ENCODE measurements around the gene IDUA. TPM values are rescaled to one million over a fixed set of nuclear protein-coding genes. Genes with fewer than 3 reads are reported as not detected.

IDUA gene
- total and polyA plus RNA-seq, 2 of the 4 experiments (the other 2 are of a cell fraction), result 0.72 to 12.5 TPM

DNA sequence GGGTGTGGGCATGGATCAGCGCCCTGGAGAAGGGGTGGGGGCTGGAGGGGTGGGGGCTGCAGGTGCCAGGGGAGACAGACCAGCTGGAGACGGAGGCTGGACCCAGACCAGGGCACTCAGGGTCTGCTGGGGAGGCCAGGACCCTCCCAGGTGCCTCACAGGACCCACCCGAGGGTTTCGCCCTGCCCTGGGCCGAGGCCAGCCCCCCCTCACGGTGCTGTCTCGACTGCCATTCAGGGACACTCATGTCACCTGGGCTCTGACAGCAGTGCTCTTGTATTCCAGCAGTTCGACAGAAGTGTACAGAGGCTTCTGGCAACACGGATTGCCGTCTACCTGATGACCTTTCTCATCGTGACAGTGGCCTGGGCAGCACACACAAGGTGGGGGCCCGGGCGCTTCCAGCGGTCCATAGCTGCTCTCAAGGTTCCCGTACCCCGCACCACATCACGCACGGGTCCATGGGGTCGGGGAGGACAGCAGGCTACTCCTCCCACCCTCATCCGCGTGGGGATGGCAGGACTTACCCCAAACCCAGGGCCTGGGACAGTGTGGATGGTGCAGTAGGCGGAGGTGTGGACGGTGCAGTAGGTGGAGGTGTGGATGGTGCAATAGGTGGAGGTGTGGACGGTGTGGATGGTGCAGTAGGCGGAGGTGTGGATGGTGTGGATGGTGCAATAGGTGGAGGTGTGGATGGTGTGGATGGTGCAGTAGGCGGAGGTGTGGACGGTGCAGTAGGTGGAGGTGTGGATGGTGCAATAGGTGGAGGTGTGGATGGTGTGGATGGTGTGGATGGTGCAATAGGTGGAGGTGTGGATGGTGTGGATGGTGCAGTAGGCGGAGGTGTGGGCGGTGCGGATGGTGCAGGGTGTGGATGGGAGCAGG is 36.5 kb upstream of the IDUA start:
- ChIA-PET CTCF (no interaction called here), POLR2A (ENCODE audit: unreplicated experiment) (no interaction called here)
- in situ Hi-C loops (cut with MboI; ENCODE audit: low sequenced_read_pairs), result no loop called here
- 0 out of 4 replicates have a peak, but pooled peaks cover 0 to 7% of the 10 kb centered on the region in 2 experiments for H3K79me1 ChIP-seq (ENCODE audit: low read depth in 1 of 2, low read length in 2 of 2)
- 0 out of 2 replicates have a peak, but pooled peaks cover 5% of the 10 kb centered on the region for H3K9me1 ChIP-seq (ENCODE audit: insufficient read depth, low read length)
- dilution Hi-C loops (cut with HindIII; ENCODE audit: low sequenced_read_pairs, unreplicated experiment), result no loop called here
- H4K20me1 ChIP-seq (ENCODE audit: insufficient read depth, low read length), result peaks cover 19% of the 10 kb centered on the region
- peaks cover 2% of the 10 kb centered on the region; the same call in 1 of the 2 replicates for H3K4me1 ChIP-seq (ENCODE audit: control insufficient read depth, insufficient read depth, low read length)
- BruUV-seq (replicated peaks), result no TSS peak
- H2BK15ac ChIP-seq (ENCODE audit: low read depth, low read length), result no peak overlapping the region
- H2BK120ac ChIP-seq (ENCODE audit: low read depth, low read length), result no peak overlapping the region
- H3K14ac ChIP-seq (replicated peaks; ENCODE audit: low read depth, low read length), result no peak overlapping the region
- intact Hi-C loops (cut with micrococcal nuclease), result no loop called here
- no peak overlapping the region for H4K5ac ChIP-seq (ENCODE audit: low read depth, low read length)
- H3K27ac ChIP-seq (ENCODE audit: insufficient read depth, low read length), result no peak overlapping the region
- no peak overlapping the region for H3K4ac ChIP-seq (ENCODE audit: low read depth, low read length)
- H3K27me3 ChIP-seq (ENCODE audit: control insufficient read depth, insufficient read depth, low read length), result no peaks in the 10 kb centered on the region
- H2BK20ac ChIP-seq (ENCODE audit: low read depth, low read length), result no peak overlapping the region
- H3K4me3 ChIP-seq (ENCODE audit: insufficient read depth, low read depth, low read length), result no peak overlapping the region
- TF ChIP-seq MXI1 (IDR thresholded peaks at IDR 0.05; ENCODE audit: borderline replicate concordance, low read depth, low read length) (no peak), NFE2L2 (IDR thresholded peaks at IDR 0.05; ENCODE audit: low read depth, low read length) (no peak), CHD1 (IDR thresholded peaks at IDR 0.05; ENCODE audit: low read depth, low read length) (no peak), POLR2A (IDR thresholded peaks at IDR 0.05; ENCODE audit: low read depth, low read length) (no peak), SMC3 (IDR thresholded peaks at IDR 0.05; ENCODE audit: low read depth, low read length) (no peak), BHLHE40 (IDR thresholded peaks at IDR 0.05; ENCODE audit: low read depth, low read length) (no peak), FOS (IDR thresholded peaks at IDR 0.05; ENCODE audit: low read depth, low read length) (no peak), RAD21 (IDR thresholded peaks at IDR 0.05; ENCODE audit: low read length) (no peak), MAZ (IDR thresholded peaks at IDR 0.05; ENCODE audit: borderline replicate concordance, low read depth, low read length) (no peak)
- TF ChIP-seq, protein P1, sequence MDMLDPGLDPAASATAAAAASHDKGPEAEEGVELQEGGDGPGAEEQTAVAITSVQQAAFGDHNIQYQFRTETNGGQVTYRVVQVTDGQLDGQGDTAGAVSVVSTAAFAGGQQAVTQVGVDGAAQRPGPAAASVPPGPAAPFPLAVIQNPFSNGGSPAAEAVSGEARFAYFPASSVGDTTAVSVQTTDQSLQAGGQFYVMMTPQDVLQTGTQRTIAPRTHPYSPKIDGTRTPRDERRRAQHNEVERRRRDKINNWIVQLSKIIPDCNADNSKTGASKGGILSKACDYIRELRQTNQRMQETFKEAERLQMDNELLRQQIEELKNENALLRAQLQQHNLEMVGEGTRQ (IDR thresholded peaks at IDR 0.05; ENCODE audit: low read depth, low read length), result no peak
- TF ChIP-seq, protein P2, sequence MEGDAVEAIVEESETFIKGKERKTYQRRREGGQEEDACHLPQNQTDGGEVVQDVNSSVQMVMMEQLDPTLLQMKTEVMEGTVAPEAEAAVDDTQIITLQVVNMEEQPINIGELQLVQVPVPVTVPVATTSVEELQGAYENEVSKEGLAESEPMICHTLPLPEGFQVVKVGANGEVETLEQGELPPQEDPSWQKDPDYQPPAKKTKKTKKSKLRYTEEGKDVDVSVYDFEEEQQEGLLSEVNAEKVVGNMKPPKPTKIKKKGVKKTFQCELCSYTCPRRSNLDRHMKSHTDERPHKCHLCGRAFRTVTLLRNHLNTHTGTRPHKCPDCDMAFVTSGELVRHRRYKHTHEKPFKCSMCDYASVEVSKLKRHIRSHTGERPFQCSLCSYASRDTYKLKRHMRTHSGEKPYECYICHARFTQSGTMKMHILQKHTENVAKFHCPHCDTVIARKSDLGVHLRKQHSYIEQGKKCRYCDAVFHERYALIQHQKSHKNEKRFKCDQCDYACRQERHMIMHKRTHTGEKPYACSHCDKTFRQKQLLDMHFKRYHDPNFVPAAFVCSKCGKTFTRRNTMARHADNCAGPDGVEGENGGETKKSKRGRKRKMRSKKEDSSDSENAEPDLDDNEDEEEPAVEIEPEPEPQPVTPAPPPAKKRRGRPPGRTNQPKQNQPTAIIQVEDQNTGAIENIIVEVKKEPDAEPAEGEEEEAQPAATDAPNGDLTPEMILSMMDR (conservative IDR thresholded peaks at IDR 0.05; ENCODE audit: low read depth, low read length), result no peak
- H4K8ac ChIP-seq (ENCODE audit: low read depth in 2 of 2, low read length in 2 of 2), result no peak overlapping the region
- WGBS, 2 experiments (ENCODE audit: extremely low coverage in 2 of 2, insufficient read length in 1 of 2), result 82% methylated on average over 9 of the region's 30 CpGs; no CpG with 5 or more reads in 1 of the 2 experiments
- no peak overlapping the region for H2AK9ac ChIP-seq (replicated peaks; ENCODE audit: low read depth, low read length, poor library complexity)
- no peak for ATAC-seq (ENCODE audit: low read depth)
- H2AK5ac ChIP-seq (ENCODE audit: low read depth, low read length), result no peak overlapping the region
- peaks cover 7% of the 10 kb centered on the region for H3K36me3 ChIP-seq (ENCODE audit: control insufficient read depth, insufficient read depth, low read length)
- no peak overlapping the region for H4K91ac ChIP-seq (ENCODE audit: insufficient read depth, low read depth, low read length)
- H3K4me2 ChIP-seq (ENCODE audit: low read depth, low read length), result no peak overlapping the region
- H3K18ac ChIP-seq (ENCODE audit: low read depth, low read length), result no peak overlapping the region
- no peak overlapping the region for H2AFZ ChIP-seq (replicated peaks; ENCODE audit: low read length, poor library complexity)
- H3K56ac ChIP-seq (ENCODE audit: extremely low read depth, insufficient read depth, low read length), result no peak overlapping the region
- H3K9ac ChIP-seq (ENCODE audit: low read depth, low read length), result no peak overlapping the region
- no peak overlapping the region for H3K23ac ChIP-seq (ENCODE audit: low read depth, low read length)
- no peak overlapping the region for H2BK5ac ChIP-seq (ENCODE audit: low read depth, low read length, poor library complexity, severe bottlenecking)
- no peaks in the 10 kb centered on the region for H3K9me3 ChIP-seq (ENCODE audit: control insufficient read depth, insufficient read depth, low read length)
- DNase-seq, result no peak
